H9 (cell line): ENCODE measurements around the gene ARRDC2. TPM values are rescaled to one million over a fixed set of nuclear protein-coding genes. Genes with fewer than 3 reads are reported as not detected.

Experiments used
- DNase-seq: peaks from one replicate; pipeline ENCODE4 v3.0.0-alpha.2; 2017
- H2AFZ ChIP-seq: one replicate; pipeline ENCODE4 v1.6.1; 2013; ENCODE audit warnings: mild to moderate bottlenecking, low read length, control low read depth, moderate library complexity
- H2AK5ac ChIP-seq: 2 replicates; pipeline ENCODE4 v1.6.1; 2013; ENCODE audit warnings: low read length, control low read depth, mixed read lengths; ENCODE audit not compliant: insufficient read length
- H2BK120ac ChIP-seq: one replicate; pipeline ENCODE4 v1.6.1; 2013; ENCODE audit warnings: low read depth, mild to moderate bottlenecking, low read length, control low read depth, inconsistent platforms; ENCODE audit not compliant: poor library complexity, severe bottlenecking
- H2BK12ac ChIP-seq: 2 replicates; pipeline ENCODE4 v1.6.1; 2013; ENCODE audit warnings: low read length, control low read depth, mixed read lengths, low read depth; ENCODE audit not compliant: insufficient read length
- H2BK15ac ChIP-seq: 2 replicates; pipeline ENCODE4 v1.6.1; 2013; ENCODE audit warnings: low read depth, low read length, control low read depth
- H2BK20ac ChIP-seq: one replicate; pipeline ENCODE4 v1.6.1; 2013; ENCODE audit warnings: low read depth, mild to moderate bottlenecking, low read length, control low read depth, inconsistent platforms; ENCODE audit not compliant: poor library complexity, severe bottlenecking
- H2BK5ac ChIP-seq: 2 replicates; pipeline ENCODE4 v1.6.1; 2013; ENCODE audit warnings: low read length, control low read depth, mixed read lengths; ENCODE audit not compliant: insufficient read length
- H3K14ac ChIP-seq: 2 replicates; pipeline ENCODE4 v1.6.1; 2013; ENCODE audit warnings: low read length, control low read depth; ENCODE audit not compliant: insufficient read depth
- H3K18ac ChIP-seq: 2 replicates; pipeline ENCODE4 v1.6.1; 2013; ENCODE audit warnings: low read depth, mild to moderate bottlenecking, mixed read lengths, low read length, control low read depth; ENCODE audit not compliant: insufficient read length
- H3K23ac ChIP-seq: 2 replicates; pipeline ENCODE4 v1.6.1; 2013; ENCODE audit warnings: low read length, control low read depth, mixed read lengths, low read depth; ENCODE audit not compliant: insufficient read length
- H3K23me2 ChIP-seq: 2 replicates; pipeline ENCODE4 v1.6.1; 2013; ENCODE audit warnings: low read depth, mild to moderate bottlenecking, mixed read lengths, low read length, control low read depth; ENCODE audit not compliant: insufficient read length, poor library complexity, severe bottlenecking
- H3K27ac ChIP-seq: 2 replicates; pipeline ENCODE4 v1.5.1; 2013; ENCODE audit warnings: low read length, control low read depth, mixed read lengths, low read depth; ENCODE audit not compliant: insufficient read length
- H3K27me3 ChIP-seq: 2 replicates; pipeline ENCODE4 v1.6.1; 2013; ENCODE audit warnings: low read length, control low read depth, inconsistent platforms; ENCODE audit not compliant: insufficient read depth
- H3K4ac ChIP-seq: 2 replicates; pipeline ENCODE4 v1.6.1; 2013; ENCODE audit warnings: low read depth, mild to moderate bottlenecking, control low read depth, inconsistent platforms, low read length, moderate library complexity
- H3K4me1 ChIP-seq: 2 replicates; pipeline ENCODE4 v1.6.1; 2013; ENCODE audit warnings: low read length, control low read depth, inconsistent platforms; ENCODE audit not compliant: insufficient read depth
- H3K4me2 ChIP-seq: 2 replicates; pipeline ENCODE4 v1.6.1; 2013; ENCODE audit warnings: low read length, control low read depth, mixed read lengths; ENCODE audit not compliant: insufficient read length, insufficient read depth
- H3K56ac ChIP-seq: 2 replicates; pipeline ENCODE4 v1.6.1; 2013; ENCODE audit warnings: low read depth, mild to moderate bottlenecking, mixed read lengths, low read length, control low read depth; ENCODE audit not compliant: insufficient read length
- H3K79me1 ChIP-seq: 2 replicates; pipeline ENCODE4 v1.6.1; 2013; ENCODE audit warnings: low read depth, mild to moderate bottlenecking, moderate library complexity, low read length, control low read depth, inconsistent platforms; ENCODE audit not compliant: insufficient read depth, poor library complexity, severe bottlenecking
- H3K79me2 ChIP-seq: 2 replicates; pipeline ENCODE4 v1.6.1; 2013; ENCODE audit warnings: low read length, control low read depth, inconsistent platforms; ENCODE audit not compliant: insufficient read depth
- H3K9ac ChIP-seq: 2 replicates; pipeline ENCODE4 v1.6.1; 2013; ENCODE audit warnings: low read length, control low read depth, mixed read lengths; ENCODE audit not compliant: insufficient read length; ENCODE audit errors: extremely low read depth
- H3K9me3 ChIP-seq: one replicate; pipeline ENCODE4 v1.6.1; 2013; ENCODE audit warnings: low read depth, low read length, inconsistent platforms; ENCODE audit not compliant: control insufficient read depth
- H3T11ph ChIP-seq: one replicate; pipeline ENCODE4 v1.6.1; 2013; ENCODE audit warnings: mild to moderate bottlenecking, low read length, control low read depth, inconsistent platforms
- H4K20me1 ChIP-seq: one replicate; pipeline ENCODE4 v1.6.1; 2013; ENCODE audit not compliant: control insufficient read depth, insufficient read length, insufficient read depth
- H4K5ac ChIP-seq: 2 replicates; pipeline ENCODE4 v1.6.1; 2013; ENCODE audit warnings: low read depth, mild to moderate bottlenecking, mixed read lengths, low read length, control low read depth; ENCODE audit not compliant: insufficient read length
- H4K8ac ChIP-seq: replicated peaks from 2 replicates; pipeline ENCODE4 v1.6.1; 2013; ENCODE audit warnings: low read length, control low read depth, mixed read lengths, low read depth; ENCODE audit not compliant: insufficient read length
- H4K91ac ChIP-seq: 2 replicates; pipeline ENCODE4 v1.6.1; 2013; ENCODE audit warnings: low read depth, mild to moderate bottlenecking, moderate library complexity, mixed read lengths, low read length, control low read depth; ENCODE audit not compliant: insufficient read length
- H3K27ac Mint-ChIP-seq, 3 experiments: 2 replicates in 2 of 3; 3 replicates in 1 of 3; pipeline ENCODE4 v1.8.0; 2020 to 2021; ENCODE audit warnings: mixed read lengths in 3 of 3, mild to moderate bottlenecking in 1 of 3, moderate library complexity in 1 of 3
- H3K27me3 Mint-ChIP-seq: 2 replicates; pipeline ENCODE4 v1.8.0; 2021; ENCODE audit warnings: low read depth, mild to moderate bottlenecking, moderate library complexity, mixed read lengths
- H3K36me3 Mint-ChIP-seq, 3 experiments: 2 replicates in 2 of 3; 3 replicates in 1 of 3; pipeline ENCODE4 v1.8.0; 2020 to 2021; ENCODE audit warnings: low read depth in 3 of 3, mixed read lengths in 3 of 3; ENCODE audit not compliant: insufficient read depth in 1 of 3
- H3K4me1 Mint-ChIP-seq, 2 experiments: 2 replicates each; pipeline ENCODE4 v1.8.0; 2020; ENCODE audit warnings: mixed read lengths in 2 of 2
- H3K4me3 Mint-ChIP-seq, 2 experiments: 2 replicates in 1 of 2; 3 replicates in 1 of 2; pipeline ENCODE4 v1.8.0; 2020 to 2021; ENCODE audit warnings: mild to moderate bottlenecking in 2 of 2, mixed read lengths in 2 of 2, moderate library complexity in 1 of 2
- H3K9me3 Mint-ChIP-seq, 2 experiments: 2 replicates in 1 of 2; 3 replicates in 1 of 2; pipeline ENCODE4 v1.8.0; 2020; ENCODE audit warnings: mild to moderate bottlenecking in 2 of 2, mixed read lengths in 2 of 2, moderate library complexity in 1 of 2
- WGBS: extraction: QIAGEN DNeasy Blood & Tissue Kit; methylation state at CpG from one replicate; pipeline ENCODE4 v1.1.7; 2013; ENCODE audit warnings: missing lambda C conversion rate, low lambda C conversion rate, mixed read lengths; ENCODE audit not compliant: insufficient read length; ENCODE audit errors: extremely low coverage; 5-methylcytosine and 5-hydroxymethylcytosine counted together
- total RNA-seq: library from RNA; stranded (reverse); gene quantifications from 2 replicates; pipeline ENCODE4 v1.2.1, GENCODE V29; 2021
- TF ChIP-seq, protein P1 (sequence below): fragments of 200-600 bp; sonication (generic); conservative IDR thresholded peaks from 3 replicates; pipeline ENCODE4 v1.8.0; 2021; ENCODE audit warnings: antibody characterized with exemption, mild to moderate bottlenecking

The ARRDC2 gene
- total RNA-seq, 1 experiment from 2014 or later: 10.5 TPM

DNA sequence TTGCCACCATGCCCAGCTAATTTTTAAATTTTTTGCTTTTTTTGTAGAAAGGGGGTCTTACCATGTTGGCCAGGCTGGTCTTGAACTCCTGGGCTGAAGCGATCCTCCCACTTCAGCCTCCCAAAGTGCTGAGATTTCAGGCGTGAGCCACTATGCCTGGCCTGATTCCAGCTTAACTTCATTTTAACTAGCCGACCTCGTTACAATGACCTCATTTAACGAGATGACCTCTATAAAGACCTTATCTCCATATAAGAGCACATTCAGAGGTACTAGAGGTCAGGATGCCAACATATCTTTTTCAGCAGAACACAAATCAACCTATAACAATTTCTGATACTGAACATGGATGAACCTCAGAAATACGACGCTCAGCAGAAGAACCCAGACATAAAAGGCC lies 30.5 kb upstream of the ARRDC2 start:
- no peak overlapping the region for H3T11ph ChIP-seq
- DNase-seq: no peak
- no peak overlapping the region for H3K18ac ChIP-seq
- H4K91ac ChIP-seq: no peak overlapping the region
- H3K23me2 ChIP-seq: no peaks in the 10 kb centered on the region
- H2AK5ac ChIP-seq: no peak overlapping the region
- no peak overlapping the region for H2BK20ac ChIP-seq
- no peak overlapping the region for H2BK15ac ChIP-seq
- no peak overlapping the region for H2BK12ac ChIP-seq
- no peak overlapping the region for H3K23ac ChIP-seq
- H3K79me2 ChIP-seq: no peaks in the 10 kb centered on the region
- H2BK5ac ChIP-seq: no peak overlapping the region
- no peaks in the 10 kb centered on the region for H3K27me3 ChIP-seq
- no peaks in the 10 kb centered on the region for H3K9me3 ChIP-seq
- WGBS: no CpG with 5 or more reads among the region's 7 CpGs
- H3K4me1 ChIP-seq: no peaks in the 10 kb centered on the region
- H3K4me2 ChIP-seq: no peak overlapping the region
- no peaks in the 10 kb centered on the region for H3K9me3 Mint-ChIP-seq
- TF ChIP-seq, protein P1, sequence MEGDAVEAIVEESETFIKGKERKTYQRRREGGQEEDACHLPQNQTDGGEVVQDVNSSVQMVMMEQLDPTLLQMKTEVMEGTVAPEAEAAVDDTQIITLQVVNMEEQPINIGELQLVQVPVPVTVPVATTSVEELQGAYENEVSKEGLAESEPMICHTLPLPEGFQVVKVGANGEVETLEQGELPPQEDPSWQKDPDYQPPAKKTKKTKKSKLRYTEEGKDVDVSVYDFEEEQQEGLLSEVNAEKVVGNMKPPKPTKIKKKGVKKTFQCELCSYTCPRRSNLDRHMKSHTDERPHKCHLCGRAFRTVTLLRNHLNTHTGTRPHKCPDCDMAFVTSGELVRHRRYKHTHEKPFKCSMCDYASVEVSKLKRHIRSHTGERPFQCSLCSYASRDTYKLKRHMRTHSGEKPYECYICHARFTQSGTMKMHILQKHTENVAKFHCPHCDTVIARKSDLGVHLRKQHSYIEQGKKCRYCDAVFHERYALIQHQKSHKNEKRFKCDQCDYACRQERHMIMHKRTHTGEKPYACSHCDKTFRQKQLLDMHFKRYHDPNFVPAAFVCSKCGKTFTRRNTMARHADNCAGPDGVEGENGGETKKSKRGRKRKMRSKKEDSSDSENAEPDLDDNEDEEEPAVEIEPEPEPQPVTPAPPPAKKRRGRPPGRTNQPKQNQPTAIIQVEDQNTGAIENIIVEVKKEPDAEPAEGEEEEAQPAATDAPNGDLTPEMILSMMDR: no peak
- H4K5ac ChIP-seq: no peak overlapping the region
- no peak overlapping the region for H3K27ac ChIP-seq
- H3K79me1 ChIP-seq: no peaks in the 10 kb centered on the region
- H3K9ac ChIP-seq: no peak overlapping the region
- no peaks in the 10 kb centered on the region for H3K4me1 Mint-ChIP-seq
- H3K27ac Mint-ChIP-seq: no peak overlapping the region
- H3K56ac ChIP-seq: no peak overlapping the region
- H3K27me3 Mint-ChIP-seq: no peaks in the 10 kb centered on the region
- no peak overlapping the region for H4K8ac ChIP-seq
- H2AFZ ChIP-seq: no peak overlapping the region
- H3K36me3 Mint-ChIP-seq: peaks cover 0 to 32% (median 19%) of the 10 kb centered on the region in 3 experiments; a peak in 6 of 7 replicates
- H2BK120ac ChIP-seq: no peak overlapping the region
- H3K4ac ChIP-seq: no peak overlapping the region
- H4K20me1 ChIP-seq: no peaks in the 10 kb centered on the region
- H3K14ac ChIP-seq: no peak overlapping the region
- H3K4me3 Mint-ChIP-seq: no peak overlapping the region
